BE2C (cell line): ENCODE data around the gene ABTB2.

Experiments
- DNase-seq: peaks from one replicate; pipeline ENCODE4 v3.0.0-alpha.2; 2020
- H3K27me3 ChIP-seq: fragments of 250-450 bp; sonication (Bioruptor Pico); 2 replicates; pipeline ENCODE4 v1.5.1; 2020; ENCODE audit warnings: mild to moderate bottlenecking
- H3K36me3 ChIP-seq: fragments of 250-450 bp; sonication (Bioruptor Pico); 2 replicates; pipeline ENCODE4 v1.5.1; 2020; ENCODE audit warnings: mild to moderate bottlenecking
- H3K4me1 ChIP-seq: fragments of 250-450 bp; sonication (Bioruptor Pico); 2 replicates; pipeline ENCODE4 v1.5.1; 2020
- H3K4me3 ChIP-seq: 2 replicates; pipeline ENCODE4 v1.5.1; 2011; ENCODE audit warnings: low read depth, low read length
- H3K9me3 ChIP-seq: fragments of 250-450 bp; sonication (Bioruptor Pico); 2 replicates; pipeline ENCODE4 v1.5.1; 2020
- TF ChIP-seq, protein P1 (sequence below): IDR thresholded peaks from 2 replicates; pipeline ENCODE4 v1.5.1; 2012; ENCODE audit warnings: mild to moderate bottlenecking, low read depth, low read length

Gene ABTB2

DNA sequence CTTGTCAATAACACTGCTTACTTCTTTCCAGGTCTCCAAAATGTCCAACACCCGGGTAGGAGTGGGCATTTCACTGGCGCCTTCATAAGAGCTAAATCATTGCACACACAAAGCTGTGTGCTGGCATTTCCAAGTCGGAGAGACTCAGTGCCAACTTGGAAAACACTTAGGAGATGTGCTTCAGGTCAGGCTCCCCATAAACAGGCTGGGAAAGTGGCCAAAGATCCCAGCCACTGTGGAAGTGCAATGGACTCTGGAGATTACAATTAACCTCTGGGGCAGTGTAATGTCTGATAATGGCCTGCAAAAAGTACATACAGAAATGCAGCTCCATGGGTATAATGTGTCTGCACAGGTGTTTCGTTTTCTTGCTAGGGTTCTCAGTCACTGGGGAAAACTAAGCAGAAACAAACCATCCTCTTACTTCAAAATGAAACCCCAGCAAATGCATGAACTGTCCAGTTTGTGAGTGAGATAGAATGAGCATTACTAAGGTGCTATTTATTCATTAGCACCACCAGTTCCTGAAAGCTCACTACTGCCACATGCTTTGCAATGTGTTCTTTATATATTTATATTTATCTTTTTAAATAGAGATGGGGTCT, 79.0 kb downstream of the ABTB2 start:
- DNase-seq, result no peak
- Histone ChIP-seq H3K36me3 (no peaks in the 10 kb centered on the region), H3K4me1 (peaks cover under 1% of the 10 kb centered on the region), H3K27me3 (no peaks in the 10 kb centered on the region), H3K9me3 (no peaks in the 10 kb centered on the region), H3K4me3 (no peak overlapping the region)
- TF ChIP-seq, protein P1, sequence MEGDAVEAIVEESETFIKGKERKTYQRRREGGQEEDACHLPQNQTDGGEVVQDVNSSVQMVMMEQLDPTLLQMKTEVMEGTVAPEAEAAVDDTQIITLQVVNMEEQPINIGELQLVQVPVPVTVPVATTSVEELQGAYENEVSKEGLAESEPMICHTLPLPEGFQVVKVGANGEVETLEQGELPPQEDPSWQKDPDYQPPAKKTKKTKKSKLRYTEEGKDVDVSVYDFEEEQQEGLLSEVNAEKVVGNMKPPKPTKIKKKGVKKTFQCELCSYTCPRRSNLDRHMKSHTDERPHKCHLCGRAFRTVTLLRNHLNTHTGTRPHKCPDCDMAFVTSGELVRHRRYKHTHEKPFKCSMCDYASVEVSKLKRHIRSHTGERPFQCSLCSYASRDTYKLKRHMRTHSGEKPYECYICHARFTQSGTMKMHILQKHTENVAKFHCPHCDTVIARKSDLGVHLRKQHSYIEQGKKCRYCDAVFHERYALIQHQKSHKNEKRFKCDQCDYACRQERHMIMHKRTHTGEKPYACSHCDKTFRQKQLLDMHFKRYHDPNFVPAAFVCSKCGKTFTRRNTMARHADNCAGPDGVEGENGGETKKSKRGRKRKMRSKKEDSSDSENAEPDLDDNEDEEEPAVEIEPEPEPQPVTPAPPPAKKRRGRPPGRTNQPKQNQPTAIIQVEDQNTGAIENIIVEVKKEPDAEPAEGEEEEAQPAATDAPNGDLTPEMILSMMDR, result no peak

GRCh38 chr11:34278175-34278574, 79.6 kb downstream of the ABTB2 start:
- DNase-seq, result no peak
- Histone ChIP-seq H3K9me3 (no peaks in the 10 kb centered on the region), H3K4me1 (no peaks in the 10 kb centered on the region; the same call in 1 of the 2 replicates), H3K36me3 (no peaks in the 10 kb centered on the region), H3K4me3 (no peak overlapping the region), H3K27me3 (no peaks in the 10 kb centered on the region)
- TF ChIP-seq, protein P1, result no peak

DNA sequence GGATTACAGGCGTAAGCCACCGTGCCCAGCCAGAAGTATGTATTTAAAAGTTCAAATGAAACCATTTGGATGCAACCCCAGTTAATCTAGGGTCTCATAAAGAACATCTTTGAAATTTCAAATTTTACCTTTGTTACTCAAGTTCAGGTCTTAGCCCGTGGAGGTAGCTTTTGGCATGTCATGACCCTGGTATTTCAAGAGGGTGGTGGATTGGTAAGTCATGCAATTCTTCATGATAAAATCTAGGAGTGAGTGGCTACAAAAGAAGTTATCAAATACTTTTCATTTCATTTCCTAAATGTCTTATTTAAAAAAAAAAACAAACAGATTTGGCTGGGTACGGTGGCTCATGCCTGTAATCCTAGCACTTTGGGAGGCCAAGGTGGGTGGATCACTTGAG, 80.6 kb downstream of the ABTB2 start:
- no peak for DNase-seq
- TF ChIP-seq, protein P1, result no peak
- H3K4me1 ChIP-seq, result no peaks in the 10 kb centered on the region; the same call in 1 of the 2 replicates

DNA sequence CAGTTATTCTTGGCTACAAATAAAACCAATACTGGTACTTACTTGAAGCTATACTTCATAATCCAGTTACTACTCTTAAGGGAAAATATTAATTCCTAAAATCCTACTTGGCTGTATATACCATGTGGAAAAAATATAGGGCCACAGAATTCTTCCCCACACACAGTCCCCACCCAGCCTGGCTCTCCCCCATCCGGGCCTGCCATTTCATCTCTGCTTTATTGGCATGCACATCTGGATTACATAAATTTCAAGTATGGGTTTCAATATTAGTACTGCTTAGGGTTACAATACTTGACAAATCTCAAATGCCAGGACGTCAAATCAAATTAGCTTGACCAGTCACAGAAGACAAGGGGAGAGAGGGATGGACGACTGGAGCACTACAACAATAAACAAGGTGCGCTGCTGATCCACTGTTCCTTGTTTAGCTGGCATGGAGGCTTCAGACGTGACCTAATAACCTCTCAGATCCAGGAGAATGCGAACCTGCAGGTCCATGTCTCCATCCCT, 81.4 kb downstream of the ABTB2 start:
- H3K9me3 ChIP-seq, result no peaks in the 10 kb centered on the region
- TF ChIP-seq, protein P1, result no peak
- no peaks in the 10 kb centered on the region; the same call in 1 of the 2 replicates for H3K4me1 ChIP-seq
- DNase-seq, result no peak
- no peaks in the 10 kb centered on the region for H3K27me3 ChIP-seq
- no peaks in the 10 kb centered on the region for H3K36me3 ChIP-seq
- H3K4me3 ChIP-seq, result no peak overlapping the region

More for the DNA sequence above, 80.6 kb downstream of the ABTB2 start:
- no peak overlapping the region for H3K4me3 ChIP-seq
- H3K9me3 ChIP-seq, result no peaks in the 10 kb centered on the region
- H3K36me3 ChIP-seq, result no peaks in the 10 kb centered on the region
- no peaks in the 10 kb centered on the region for H3K27me3 ChIP-seq

- Histone ChIP-seq H3K4me1 (no peaks in the 10 kb centered on the region; the same call in 1 of the 2 replicates), H3K27me3 (no peaks in the 10 kb centered on the region), H3K36me3 (no peaks in the 10 kb centered on the region), H3K9me3 (no peaks in the 10 kb centered on the region), H3K4me3 (no peak overlapping the region)
- TF ChIP-seq, protein P1, result no peak
- no peak for DNase-seq
These were observed 82.3 kb downstream of the ABTB2 start for GRCh38 chr11:34275486-34275885.

DNA sequence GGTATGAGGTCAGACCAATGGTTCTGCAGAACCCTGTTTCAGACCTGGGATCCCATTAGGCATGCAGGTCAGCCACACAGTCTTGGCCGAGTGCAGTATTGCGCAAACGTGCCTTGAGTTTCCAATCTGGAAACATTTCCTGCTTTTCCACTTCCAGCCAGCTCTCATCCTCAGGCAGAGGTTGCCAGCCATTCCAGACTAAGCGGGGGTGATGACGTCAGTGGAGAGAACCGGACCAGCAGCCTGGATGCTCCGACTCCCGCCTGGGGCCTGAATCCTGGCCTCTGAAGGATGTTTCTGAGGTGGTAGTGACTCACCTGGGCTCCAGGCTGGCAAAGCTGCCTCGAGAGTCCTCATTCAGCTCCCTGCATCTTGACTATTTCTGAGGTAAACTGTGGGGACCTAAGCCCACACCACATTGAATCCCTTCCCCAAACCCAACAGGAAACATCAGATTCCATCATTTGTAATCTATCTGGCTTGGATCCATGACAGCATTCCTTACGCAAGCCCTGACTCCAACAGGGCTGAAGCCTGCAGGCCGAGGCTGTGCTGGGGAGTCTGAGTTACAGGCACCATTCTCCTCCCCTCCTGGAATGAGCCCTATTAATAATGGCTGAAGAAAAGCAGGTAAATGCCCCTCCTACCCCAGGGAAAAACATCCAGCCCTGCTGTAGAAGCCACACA, 83.0 kb downstream of the ABTB2 start:
- Histone ChIP-seq H3K36me3 (no peaks in the 10 kb centered on the region), H3K9me3 (no peaks in the 10 kb centered on the region), H3K4me3 (no peak overlapping the region), H3K4me1 (no peaks in the 10 kb centered on the region; the same call in 1 of the 2 replicates), H3K27me3 (no peaks in the 10 kb centered on the region)
- TF ChIP-seq, protein P1, result no peak
- DNase-seq, result peak; percentile 60
